NT2/D1 (cell line): ENCODE data around the gene VSIG10L2.

Source experiments
- SUZ12 ChIP-seq: IDR thresholded peaks from 2 replicates; pipeline ENCODE4 v1.6.1; 2011; ENCODE audit not compliant: insufficient read length, insufficient read depth; ENCODE audit errors: extremely low read depth
- YY1 ChIP-seq: IDR thresholded peaks from 2 replicates; pipeline ENCODE4 v1.6.1; 2011; ENCODE audit not compliant: insufficient read length, insufficient read depth
- ZNF274 ChIP-seq: IDR thresholded peaks from 2 replicates; pipeline ENCODE4 v1.6.1; 2011; ENCODE audit warnings: mild to moderate bottlenecking, low read depth, low read length

DNA sequence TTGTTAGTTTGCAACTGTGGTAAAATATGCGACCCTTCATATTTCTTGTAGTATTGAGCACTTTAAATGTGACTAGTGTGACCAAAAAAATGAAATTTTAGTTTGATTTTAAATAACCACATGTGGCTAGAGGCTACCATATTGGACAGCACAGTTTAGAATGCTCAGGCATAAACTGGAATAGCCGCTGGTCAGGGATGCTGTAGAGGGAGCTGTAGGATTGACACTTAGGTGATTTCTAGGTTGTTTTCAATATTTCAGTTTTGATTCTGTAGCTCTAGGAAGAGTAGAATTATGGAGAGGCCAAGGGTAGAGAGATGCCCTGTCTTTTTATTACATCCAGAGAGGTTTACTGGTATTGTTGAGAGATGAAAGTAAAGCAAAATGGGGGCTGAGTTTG, 10.8 kb upstream of the VSIG10L2 start:
- TF ChIP-seq SUZ12 = no peak
- no peak for TF ChIP-seq ZNF274
- TF ChIP-seq YY1 = no peak
